Left ventricle myocardium inferior (tissue), 1 donor: ENCODE measurements around the gene FBXO3. TPM values are rescaled to one million over a fixed set of nuclear protein-coding genes. Genes with fewer than 3 reads are reported as not detected.

ENCODE experiments used
- DNase-seq: peaks from one replicate; pipeline ENCODE4 v3.0.0-alpha.2; 2020
- H3K27ac ChIP-seq: fragments of 200-600 bp; replicated peaks from 2 replicates; pipeline ENCODE4 v1.8.0; 2021
- H3K27me3 ChIP-seq: fragments of 200-600 bp; 2 replicates; pipeline ENCODE4 v1.8.0; 2021; ENCODE audit warnings: low read depth
- H3K36me3 ChIP-seq: fragments of 200-600 bp; 2 replicates; pipeline ENCODE4 v1.8.0; 2021
- H3K4me1 ChIP-seq: fragments of 200-600 bp; 2 replicates; pipeline ENCODE4 v1.8.0; 2021
- H3K4me3 ChIP-seq: fragments of 200-600 bp; 2 replicates; pipeline ENCODE4 v1.8.0; 2021; ENCODE audit warnings: mild to moderate bottlenecking, moderate library complexity
- H3K9me3 ChIP-seq: fragments of 200-600 bp; replicated peaks from 2 replicates; pipeline ENCODE4 v1.8.0; 2021
- CTCF ChIP-seq: fragments of 200-600 bp; IDR thresholded peaks from 2 replicates; pipeline ENCODE4 v1.8.0; 2021; ENCODE audit warnings: antibody characterized with exemption, mild to moderate bottlenecking, borderline replicate concordance
- intact Hi-C: fragments of 100-400 bp; cut with micrococcal nuclease; formaldehyde crosslinking; loops from one replicate; pipeline ENCODE4 v1.11.0; 2022
- total RNA-seq: library from RNA; stranded (reverse); fragmentation: NEBNext Ultra II Directional; extraction: Animal tissue kit (Norgen Biotek cat#: 25700); gene quantifications from one replicate; pipeline ENCODE4 v1.2.1, GENCODE V29; 2021
- donor health status: DM: no; HTN: yes; CAD: no; lungs with severe emphysema.

Gene FBXO3
- total RNA-seq, 1 donor from 2014 or later: 49.8 TPM

- intact Hi-C loops: no loop called here
- DNase-seq: no peak
- Histone ChIP-seq H3K4me3 (no peak overlapping the region), H3K4me1 (peaks cover 97% of the 10 kb centered on the region), H3K27me3 (no peaks in the 10 kb centered on the region), H3K9me3 (no peaks in the 10 kb centered on the region), H3K27ac (peak overlapping the region; percentile 89), H3K36me3 (peaks cover 25% of the 10 kb centered on the region)
- TF ChIP-seq CTCF: peak; percentile 13
Measured at GRCh38 chr11:33704240-33705002, 69.9 kb downstream of the FBXO3 start.

DNA sequence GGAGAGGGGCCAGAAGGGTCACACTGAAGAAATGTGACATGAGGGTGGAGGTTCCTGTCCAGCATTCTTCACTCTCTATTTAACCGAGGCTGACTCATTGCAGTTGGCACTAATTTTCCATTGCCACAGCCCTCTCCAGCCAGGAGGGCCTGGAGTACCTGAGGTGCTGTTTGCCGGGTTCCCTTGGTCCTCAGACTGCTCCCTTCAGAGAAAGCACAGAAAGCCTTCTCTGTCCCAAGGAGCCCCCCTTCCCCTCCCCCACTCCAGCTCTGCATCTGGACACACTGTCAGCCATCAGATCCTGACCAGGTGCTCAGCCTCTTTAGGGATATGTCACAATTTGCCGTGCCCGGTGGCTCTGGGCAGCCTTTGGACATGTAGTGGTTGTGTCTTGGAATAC lies 70.5 kb downstream of the FBXO3 start:
- Histone ChIP-seq H3K27me3 (no peaks in the 10 kb centered on the region), H3K4me1 (peaks cover 97% of the 10 kb centered on the region), H3K9me3 (no peaks in the 10 kb centered on the region), H3K36me3 (peaks cover 19% of the 10 kb centered on the region), H3K4me3 (no peak overlapping the region), H3K27ac (peak overlapping the region; percentile 89)
- intact Hi-C loops: no loop called here
- DNase-seq: no peak
- no peak for TF ChIP-seq CTCF

DNA sequence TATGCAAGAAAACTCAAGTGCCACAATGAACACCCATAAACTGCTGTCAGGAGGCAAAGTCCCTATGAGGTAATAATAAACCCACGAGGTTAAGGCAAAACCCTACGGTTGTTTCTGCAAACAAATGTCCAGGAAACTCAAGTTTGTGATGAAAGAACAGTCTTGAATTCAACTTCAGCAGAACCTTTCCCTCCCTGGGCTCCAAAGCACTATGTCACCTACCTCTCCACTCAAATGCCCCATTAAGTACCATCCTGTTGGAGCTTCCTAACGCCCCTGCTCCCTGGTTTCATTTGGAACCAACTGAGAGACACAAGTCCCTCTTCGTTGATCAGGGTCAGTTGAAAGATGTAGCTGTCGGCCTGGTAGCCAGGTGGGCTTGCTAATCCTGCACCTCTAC lies 71.1 kb downstream of the FBXO3 start:
- H3K27me3 ChIP-seq: no peaks in the 10 kb centered on the region
- intact Hi-C loops: no loop called here
- DNase-seq: no peak
- H3K27ac ChIP-seq: peak overlapping the region; percentile 89
- H3K36me3 ChIP-seq: peaks cover 13% of the 10 kb centered on the region
- H3K4me3 ChIP-seq: no peak overlapping the region
- no peaks in the 10 kb centered on the region for H3K9me3 ChIP-seq
- peaks cover 97% of the 10 kb centered on the region for H3K4me1 ChIP-seq
- TF ChIP-seq CTCF: no peak

DNA sequence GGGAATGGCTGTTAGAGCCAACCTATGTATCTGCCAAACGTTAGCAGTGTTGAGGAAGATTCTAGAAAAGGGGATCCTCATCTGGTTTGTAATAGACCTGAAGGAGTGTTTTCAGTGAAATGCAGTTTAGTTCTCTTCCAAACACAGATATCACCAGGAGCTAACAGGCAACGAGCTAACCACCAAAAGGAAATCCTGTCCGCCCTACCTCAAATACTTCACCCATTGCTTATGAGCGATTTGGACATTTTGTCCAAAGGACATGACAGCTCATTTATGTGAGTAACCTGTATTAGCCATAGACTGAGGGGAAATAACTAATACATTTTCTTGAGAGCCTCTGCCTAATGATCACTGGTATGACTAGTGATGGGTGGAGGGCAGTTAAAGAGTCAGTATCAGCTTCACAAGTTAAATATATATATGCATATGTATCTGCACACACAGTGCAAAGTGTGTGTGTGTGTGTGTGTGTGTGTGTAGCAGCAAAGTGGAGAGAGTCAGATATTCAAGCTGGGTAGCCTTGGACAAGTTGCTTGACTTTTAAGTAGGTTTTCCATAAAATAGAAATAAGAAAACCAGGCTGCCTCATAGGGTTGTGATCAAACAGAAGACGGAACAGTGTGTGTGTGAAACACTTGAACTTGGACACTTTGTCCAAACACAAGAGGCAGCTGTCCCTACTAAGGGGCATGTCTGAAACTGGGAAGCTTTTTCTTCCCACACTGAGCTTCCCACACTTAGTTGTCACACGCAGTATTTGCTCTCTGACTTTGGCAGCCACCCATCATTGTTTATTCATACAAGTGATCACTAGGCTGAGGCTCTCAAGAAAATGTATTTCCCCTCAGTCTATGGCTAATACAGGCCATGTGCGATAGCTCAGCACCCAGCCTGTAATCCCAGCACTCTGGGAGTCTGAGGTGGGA lies 72.8 kb downstream of the FBXO3 start:
- TF ChIP-seq CTCF: no peak
- H3K27me3 ChIP-seq: no peaks in the 10 kb centered on the region
- no peaks in the 10 kb centered on the region for H3K9me3 ChIP-seq
- no peak for DNase-seq
- H3K36me3 ChIP-seq: peaks cover 5% of the 10 kb centered on the region
- intact Hi-C loops: no loop called here
- peaks cover 97% of the 10 kb centered on the region for H3K4me1 ChIP-seq
- peak overlapping the region; percentile 89 for H3K27ac ChIP-seq
- peak overlapping the region; percentile 69 for H3K4me3 ChIP-seq

GRCh38 chr11:33700502-33701271 lies 73.6 kb downstream of the FBXO3 start, which contains the start of gene C11orf91:
Gene C11orf91, minus strand, starts transcription at chr11:33700826. Its CDS starts 86 bp downstream, at chr11:33700740.
- H3K27me3 ChIP-seq: no peaks in the 10 kb centered on the region
- intact Hi-C loops: no loop called here
- H3K27ac ChIP-seq: peak within 1 kb of the TSS; percentile 89
- H3K4me1 ChIP-seq: peaks cover 97% of the 10 kb centered on the region
- no peak for TF ChIP-seq CTCF
- H3K9me3 ChIP-seq: no peaks in the 10 kb centered on the region
- H3K36me3 ChIP-seq: peaks cover 5% of the 10 kb centered on the region
- DNase-seq: peak; percentile 98
- H3K4me3 ChIP-seq: peak within 1 kb of the TSS; percentile 69
